Common myeloid progenitor, CD34-positive (primary cell): ENCODE measurements around the gene PUM1.

Experiments
- CTCF ChIA-PET: fragments of 350-600 bp; sonication (Branson Sonifier 250); formaldehyde crosslinking; loops from one replicate; lab custom pipeline; 2021; ENCODE audit warnings: antibody characterized with exemption; lab: Charles Lee
- POLR2A ChIA-PET: fragments of 350-600 bp; sonication (Branson Sonifier 250); formaldehyde crosslinking; loops from one replicate; lab custom pipeline; 2021; ENCODE audit warnings: antibody characterized with exemption; lab: Charles Lee
- DNase-seq, 3 donors: peaks; one replicate each; pipeline versions ENCODE4 v3.0.0 to v3.0.0-alpha.2; 2013
- H3K27ac ChIP-seq, 2 experiments: 1 replicate in 1 of 2; 2 replicates in 1 of 2; pipeline ENCODE4 v1.7.0; 2013; ENCODE audit warnings: inconsistent platforms in 2 of 2, low read length in 2 of 2, mild to moderate bottlenecking in 2 of 2, low read depth in 1 of 2, moderate library complexity in 1 of 2; ENCODE audit not compliant: severe bottlenecking in 2 of 2, insufficient read depth in 1 of 2, poor library complexity in 1 of 2
- H3K27me3 ChIP-seq, 5 experiments: replicated peaks in 2 of 5; 1 replicate in 3 of 5; 2 replicates in 2 of 5; pipeline versions ENCODE4 v1.6.1 to v1.7.0; 2013; ENCODE audit warnings: low read length in 4 of 5, mild to moderate bottlenecking in 2 of 5, moderate library complexity in 2 of 5, inconsistent platforms in 1 of 5; ENCODE audit not compliant: insufficient read depth in 5 of 5, control insufficient read depth in 4 of 5
- H3K36me3 ChIP-seq, 4 experiments: 1 replicate in 2 of 4; 2 replicates in 2 of 4; pipeline versions ENCODE4 v1.6.1 to v1.7.0; 2013; ENCODE audit warnings: low read length in 3 of 4, control low read depth in 1 of 4, mild to moderate bottlenecking in 1 of 4; ENCODE audit not compliant: control insufficient read depth in 4 of 4, insufficient read depth in 4 of 4
- H3K4me1 ChIP-seq, 4 experiments: 1 replicate in 3 of 4; 2 replicates in 1 of 4; pipeline versions ENCODE4 v1.6.1 to v1.7.1; 2013; ENCODE audit warnings: low read length in 3 of 4, mild to moderate bottlenecking in 3 of 4, control low read depth in 1 of 4, inconsistent platforms in 1 of 4, moderate library complexity in 1 of 4; ENCODE audit not compliant: control insufficient read depth in 4 of 4, insufficient read depth in 4 of 4; ENCODE audit errors: control extremely low read depth in 1 of 4
- H3K4me3 ChIP-seq, 7 experiments: 1 replicate in 4 of 7; 2 replicates in 3 of 7; pipeline versions ENCODE4 v1.5.1 to v1.7.0; 2013; ENCODE audit warnings: mild to moderate bottlenecking in 7 of 7, low read length in 6 of 7, moderate library complexity in 6 of 7, inconsistent platforms in 2 of 7, low read depth in 2 of 7, control low read depth in 1 of 7; ENCODE audit not compliant: insufficient read depth in 4 of 7, control insufficient read depth in 1 of 7; ENCODE audit errors: extremely low read depth in 1 of 7
- H3K9me3 ChIP-seq, 5 experiments: 1 replicate in 4 of 5; 2 replicates in 1 of 5; pipeline versions ENCODE4 v1.6.1 to v1.7.1; 2013; ENCODE audit warnings: low read length in 4 of 5, mild to moderate bottlenecking in 2 of 5, inconsistent platforms in 1 of 5, low read depth in 1 of 5, moderate library complexity in 1 of 5; ENCODE audit not compliant: control insufficient read depth in 4 of 5, insufficient read depth in 2 of 5; ENCODE audit errors: control extremely low read depth in 1 of 5
- WGBS: methylation state at CpG from one replicate; pipeline ENCODE4 v1.1.5; 2013; ENCODE audit not compliant: insufficient coverage; 5-methylcytosine and 5-hydroxymethylcytosine counted together

Gene PUM1

DNA sequence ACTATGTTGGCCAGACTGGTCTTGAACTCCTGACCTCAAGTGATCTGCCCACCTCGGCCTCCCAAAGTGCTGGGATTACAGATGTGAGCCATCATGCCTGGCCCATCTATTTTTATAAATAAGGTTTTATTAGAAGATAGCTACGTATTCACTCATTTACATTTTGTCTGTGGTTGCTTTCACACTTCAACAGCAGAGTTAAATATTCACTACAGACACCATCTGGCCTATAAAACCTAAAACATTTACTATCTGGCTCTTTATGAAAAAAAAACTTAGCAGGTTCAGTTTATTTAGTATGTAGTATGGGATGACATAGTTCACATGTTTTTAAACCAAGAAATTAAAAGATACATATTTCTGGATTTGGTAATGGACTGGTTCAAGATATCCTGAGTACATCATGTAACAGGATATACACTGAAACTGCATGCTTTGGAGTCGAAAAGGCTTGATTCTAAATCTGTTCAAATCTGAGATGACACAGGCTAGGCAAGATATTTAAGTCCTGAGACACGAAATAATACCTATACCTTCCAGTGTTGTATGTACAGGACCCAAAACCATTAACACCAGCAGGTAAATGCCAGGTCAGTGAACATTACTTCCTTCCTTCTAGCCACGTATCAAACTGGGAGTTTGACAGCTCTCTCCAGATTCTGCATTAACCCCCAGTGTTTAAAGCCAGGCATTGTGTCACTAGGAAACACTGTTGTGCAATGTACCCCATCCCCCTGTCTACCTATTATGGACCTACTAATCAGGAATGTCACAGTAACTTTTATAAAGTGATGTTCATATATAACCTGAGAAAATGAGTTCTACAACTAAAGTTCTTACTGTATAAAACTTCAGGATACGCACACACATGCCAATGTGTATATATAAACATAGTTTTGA, 102.7 kb downstream of the PUM1 start:
- Histone ChIP-seq H3K4me3 (no peak overlapping the region), H3K36me3 (peaks cover 40 to 93% (median 64%) of the 10 kb centered on the region in 4 experiments), H3K27ac (no peak overlapping the region), H3K27me3 (no peaks in the 10 kb centered on the region), H3K9me3 (no peaks in the 10 kb centered on the region), H3K4me1 (no peaks in the 10 kb centered on the region)
- DNase-seq = no peak
- CTCF ChIA-PET = no interaction called here
- POLR2A ChIA-PET = no interaction called here
- WGBS = 64% methylated on average over 2 of the region's 6 CpGs

GRCh38 chr1:30957560-30958222, 107.8 kb downstream of the PUM1 start:
- H3K36me3 ChIP-seq = peaks cover 23 to 86% (median 57%) of the 10 kb centered on the region in 4 experiments
- WGBS = 96% methylated on average over 3 of the region's 4 CpGs
- CTCF ChIA-PET = interaction anchor here (1.0 kb wide), 1 partner anchor 11 kb away, joined by 3 read pairs; no protein-coding TSS in a partner anchor

DNA sequence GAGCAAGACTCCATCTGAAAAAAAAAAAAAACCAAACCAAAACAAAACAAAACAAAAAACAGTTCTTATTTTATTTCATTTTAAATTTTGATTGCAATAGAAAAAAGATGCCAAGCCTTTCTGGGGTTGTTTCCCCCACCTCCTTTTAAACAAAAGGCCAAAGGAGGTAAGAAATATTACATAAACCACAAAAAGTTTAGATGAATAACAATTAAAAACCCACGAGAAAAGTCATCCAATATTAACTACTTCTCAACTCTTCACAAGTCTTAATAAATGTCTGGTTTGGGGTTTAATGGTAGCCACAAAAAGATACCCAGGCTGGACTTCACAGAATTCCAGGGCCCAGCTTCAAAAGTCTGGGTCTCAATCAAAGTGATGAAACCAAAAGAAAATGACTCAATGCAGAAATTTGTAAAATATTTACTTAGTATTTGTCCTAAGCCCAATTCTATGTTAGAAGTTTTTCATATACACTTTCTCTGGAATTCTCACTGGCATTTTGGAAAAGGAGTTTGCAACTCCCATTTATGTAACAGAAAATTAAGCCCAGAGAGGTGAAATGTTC, 110.0 kb downstream of the PUM1 start:
- DNase-seq = no peak
- POLR2A ChIA-PET = interaction anchor here (0.7 kb wide), 1 partner anchor 39 kb away, joined by 3 read pairs; no protein-coding TSS in a partner anchor
- no peaks in the 10 kb centered on the region for H3K9me3 ChIP-seq

More at GRCh38 chr1:30957560-30958222, 107.8 kb downstream of the PUM1 start:
- DNase-seq = no peak
- H3K4me1 ChIP-seq = no peaks in the 10 kb centered on the region
- H3K4me3 ChIP-seq = no peak overlapping the region
- H3K9me3 ChIP-seq = no peaks in the 10 kb centered on the region
- H3K27me3 ChIP-seq = no peaks in the 10 kb centered on the region
- POLR2A ChIA-PET = interaction anchor here (0.7 kb wide), 1 partner anchor 25 kb away, joined by 4 read pairs; no protein-coding TSS in a partner anchor
- no peak overlapping the region for H3K27ac ChIP-seq

GRCh38 chr1:30953685-30954084, 111.8 kb downstream of the PUM1 start:
- DNase-seq = no peak
- no peak overlapping the region for H3K4me3 ChIP-seq
- ChIA-PET POLR2A (no interaction called here), CTCF (no interaction called here)
- WGBS = 94% methylated on average over 10 of the region's 11 CpGs
- H3K4me1 ChIP-seq = no peaks in the 10 kb centered on the region
- H3K27ac ChIP-seq = no peak overlapping the region
- peaks cover 31 to 85% (median 58%) of the 10 kb centered on the region in 4 experiments for H3K36me3 ChIP-seq
- H3K9me3 ChIP-seq = no peaks in the 10 kb centered on the region
- H3K27me3 ChIP-seq = no peaks in the 10 kb centered on the region

More for the DNA sequence above, 110.0 kb downstream of the PUM1 start:
- CTCF ChIA-PET = no interaction called here
- Histone ChIP-seq H3K27me3 (no peaks in the 10 kb centered on the region), H3K4me3 (no peak overlapping the region), H3K27ac (no peak overlapping the region), H3K4me1 (no peaks in the 10 kb centered on the region), H3K36me3 (peaks cover 27 to 87% (median 60%) of the 10 kb centered on the region in 4 experiments)
- 50% methylated on average over 1 of the region's 1 CpG for WGBS

GRCh38 chr1:30952098-30952497, 113.4 kb downstream of the PUM1 start:
- Histone ChIP-seq H3K27ac (no peak overlapping the region), H3K36me3 (peaks cover 34 to 87% (median 66%) of the 10 kb centered on the region in 4 experiments), H3K4me1 (no peaks in the 10 kb centered on the region), H3K9me3 (no peaks in the 10 kb centered on the region), H3K4me3 (no peak overlapping the region), H3K27me3 (no peaks in the 10 kb centered on the region)
- no peak for DNase-seq
- ChIA-PET POLR2A (no interaction called here), CTCF (no interaction called here)
- 100% methylated on average over 2 of the region's 5 CpGs for WGBS

- Histone ChIP-seq H3K27me3 (no peaks in the 10 kb centered on the region), H3K36me3 (peaks cover 35 to 85% (median 62%) of the 10 kb centered on the region in 4 experiments), H3K4me1 (no peaks in the 10 kb centered on the region), H3K4me3 (no peak overlapping the region), H3K9me3 (no peaks in the 10 kb centered on the region), H3K27ac (no peak overlapping the region)
- DNase-seq = no peak
- WGBS = 93% methylated on average over 4 of the region's 5 CpGs
- ChIA-PET POLR2A (interaction anchor here (0.6 kb wide), 1 partner anchor 113 kb away, joined by 3 read pairs; no protein-coding TSS in a partner anchor), CTCF (no interaction called here)
These were observed 114.8 kb downstream of the PUM1 start for GRCh38 chr1:30950700-30951099.
